Ovary (tissue), 10 donors: ENCODE measurements around the gene IDH3B. TPM values are rescaled to one million over a fixed set of nuclear protein-coding genes. Genes with fewer than 3 reads are reported as not detected.
A peak's percentile ranks its signal among the peaks of the same experiment; 100 is the strongest.

Source experiments
- DNase-seq, 5 donors: peaks; one replicate each; pipeline ENCODE4 v3.0.0-alpha.2; 2019 to 2020
- H3K27ac ChIP-seq, 2 donors: fragments of 200-600 bp; one replicate each; pipeline versions ENCODE4 v1.5.1 to v1.8.0; 2019 to 2022
- H3K27me3 ChIP-seq: fragments of 200-600 bp; one replicate; pipeline ENCODE4 v1.8.0; 2022
- H3K36me3 ChIP-seq: fragments of 200-600 bp; sonication (generic); one replicate; pipeline ENCODE4 v1.5.1; 2019
- H3K4me1 ChIP-seq: one replicate; pipeline ENCODE4 v1.8.1; 2013; ENCODE audit warnings: mild to moderate bottlenecking, moderate library complexity; ENCODE audit not compliant: insufficient read depth
- H3K4me3 ChIP-seq: fragments of 200-600 bp; sonication (generic); one replicate; pipeline ENCODE4 v1.5.1; 2017
- H3K9me3 ChIP-seq, 2 donors: fragments of 200-600 bp in 1 of 2; sonication (generic) in 1 of 2; one replicate each; pipeline versions ENCODE4 v1.5.1 to v1.8.1; 2013 to 2019; ENCODE audit warnings: mild to moderate bottlenecking in 1 of 2, moderate library complexity in 1 of 2
- CTCF ChIP-seq, 3 donors: fragments of 450-650 bp in 2 of 3; fragments of 200-600 bp in 1 of 3; IDR thresholded peaks; one replicate each; pipeline versions ENCODE4 v1.5.1 to v1.8.0; 2016 to 2022; ENCODE audit warnings: antibody characterized with exemption in 3 of 3, mild to moderate bottlenecking in 1 of 3
- EP300 ChIP-seq: sonication (generic); formaldehyde crosslinking; IDR thresholded peaks from one replicate; pipeline ENCODE4 v1.6.1; 2017; ENCODE audit warnings: antibody characterized with exemption
- POLR2A ChIP-seq: fragments of 450-650 bp; IDR thresholded peaks from one replicate; pipeline ENCODE4 v1.6.1; 2017; ENCODE audit warnings: antibody characterized with exemption, mild to moderate bottlenecking, moderate library complexity
- WGBS, 3 donors: extraction: QIAGEN DNeasy Blood & Tissue Kit in 1 of 3; methylation state at CpG; one replicate each; pipeline versions ENCODE4 v1.1.5 to v1.1.7; 2013 to 2017; 5-methylcytosine and 5-hydroxymethylcytosine counted together
- intact Hi-C, 4 donors: fragments of 100-400 bp; cut with DNase I; formaldehyde crosslinking; loops; one replicate each; pipeline versions ENCODE4 v1.11.0 to v1.15.1; 2022 to 2023
- long read RNA-seq, 3 donors: library from polyadenylated mRNA in 2 of 3; unstranded in 2 of 3; transcript quantifications; one replicate each; pipeline ENCODE4 v2.0.0 and lab custom pipeline, GENCODE V29; 2021 to 2026
- polyA plus RNA-seq, 2 donors: library from polyadenylated mRNA; stranded (reverse); fragments of 200-250 nt in 1 of 2; fragments of 350-450 nt in 1 of 2; fragmentation: Illumina TruSeq in 1 of 2; extraction: RNeasy Lipid Tissue Mini Kit (QIAGEN cat#74804) in 1 of 2; gene quantifications; one replicate each; pipeline ENCODE4 v1.2.3, GENCODE V29; 2013 to 2014
- total RNA-seq, 7 donors: library from RNA; depleted of rRNA in 2 of 7; stranded (reverse); fragments of >200 nt in 2 of 7; fragmentation: NEBNext Ultra II Directional in 3 of 7; extraction: Animal tissue kit (Norgen Biotek cat#: 25700) in 3 of 7; gene quantifications; one replicate each; pipeline versions ENCODE4 v1.1.0 to v1.2.4, GENCODE V29; 2016 to 2023
- donor health status: DM: no; HTN: no; CAD: no; lungs with moderate emphysema.
- donor health status: DM: no; HTN: no; CAD: no.
- donor health status: Bipolar disorder and iron deficiency.
- donor health status: DM: yes; HTN: yes; CAD: no.
- donor health status: DM: no; HTN: no; CAD: no.
- donor health status: DM: yes; HTN: yes; CAD: no.

IDH3B gene
- total RNA-seq (10 to 100 TPM; 68.1 to 92.9 (median 85.9) TPM), polyA plus RNA-seq (100 to 1,000 TPM in 1 of 2 donors, 10 to 100 TPM in 1; 85.6 to 105 TPM)
- long read RNA-seq, donor 1, transcript IDH3B-201 (12 exons, 1,545 nt) = major isoform, 358 of 531 reads
- long read RNA-seq, donor 1, transcript IDH3B-206 (13 exons, 1,279 nt) = minor isoform, 59 of 531 reads
- long read RNA-seq, donor 1, partial matches to known transcripts = 17 of 531 reads
- long read RNA-seq, donor 1, other reads (novel, unspliced or antisense) = 94 of 531 reads
- long read RNA-seq, donor 2, transcript IDH3B-201 (12 exons, 1,545 nt) = major isoform, 19 of 22 reads
- long read RNA-seq, donor 2, partial matches to known transcripts = 0 of 22 reads
- long read RNA-seq, donor 2, other reads (novel, unspliced or antisense) = 0 of 22 reads
- long read RNA-seq, donor 3, transcript IDH3B-201 (12 exons, 1,545 nt) = major isoform, 39 of 96 reads
- long read RNA-seq, donor 3, transcript IDH3B-206 (13 exons, 1,279 nt) = minor isoform, 19 of 96 reads
- long read RNA-seq, donor 3, partial matches to known transcripts = 13 of 96 reads
- long read RNA-seq, donor 3, other reads (novel, unspliced or antisense) = 22 of 96 reads

GRCh38 chr20:2663887-2664719 lies at the start of gene IDH3B:
IDH3B (minus strand) TSS chr20:2664216; CDS start chr20:2664188, 28 bp downstream.
- no peaks in the 10 kb centered on the region for H3K27me3 ChIP-seq
- peak; percentile 89 to 95 (median 93) for DNase-seq
- intact Hi-C loops = no loop called here
- H3K27ac ChIP-seq = peak within 1 kb of the TSS; percentile 56 to 91
- H3K36me3 ChIP-seq = no peaks in the 10 kb centered on the region
- WGBS, 3 donors = 6 to 9% (median 8%) methylated on average over 43 to 49 of the region's 49 CpGs
- H3K4me1 ChIP-seq = peaks cover 5% of the 10 kb centered on the region
- peak; percentile 49 for TF ChIP-seq EP300
- TF ChIP-seq POLR2A = peak; percentile 92
- no peak for TF ChIP-seq CTCF (IDR thresholded peaks at IDR 0.05)
- H3K4me3 ChIP-seq = peak within 1 kb of the TSS; percentile 70
- no peaks in the 10 kb centered on the region for H3K9me3 ChIP-seq

GRCh38 chr20:2713285-2713684 lies 49.3 kb upstream of the IDH3B start:
- Histone ChIP-seq H3K36me3 (no peaks in the 10 kb centered on the region), H3K27me3 (no peaks in the 10 kb centered on the region), H3K4me1 (no peaks in the 10 kb centered on the region), H3K4me3 (no peak overlapping the region), H3K9me3 (no peaks in the 10 kb centered on the region), H3K27ac (no peak overlapping the region)
- WGBS, 3 donors = 43 to 47% (median 46%) methylated on average over 3 of the region's 3 CpGs
- no peak for DNase-seq
- no peak for TF ChIP-seq CTCF (IDR thresholded peaks at IDR 0.05)
- TF ChIP-seq EP300 = no peak
- TF ChIP-seq POLR2A = no peak
- intact Hi-C loops = no loop called here

DNA sequence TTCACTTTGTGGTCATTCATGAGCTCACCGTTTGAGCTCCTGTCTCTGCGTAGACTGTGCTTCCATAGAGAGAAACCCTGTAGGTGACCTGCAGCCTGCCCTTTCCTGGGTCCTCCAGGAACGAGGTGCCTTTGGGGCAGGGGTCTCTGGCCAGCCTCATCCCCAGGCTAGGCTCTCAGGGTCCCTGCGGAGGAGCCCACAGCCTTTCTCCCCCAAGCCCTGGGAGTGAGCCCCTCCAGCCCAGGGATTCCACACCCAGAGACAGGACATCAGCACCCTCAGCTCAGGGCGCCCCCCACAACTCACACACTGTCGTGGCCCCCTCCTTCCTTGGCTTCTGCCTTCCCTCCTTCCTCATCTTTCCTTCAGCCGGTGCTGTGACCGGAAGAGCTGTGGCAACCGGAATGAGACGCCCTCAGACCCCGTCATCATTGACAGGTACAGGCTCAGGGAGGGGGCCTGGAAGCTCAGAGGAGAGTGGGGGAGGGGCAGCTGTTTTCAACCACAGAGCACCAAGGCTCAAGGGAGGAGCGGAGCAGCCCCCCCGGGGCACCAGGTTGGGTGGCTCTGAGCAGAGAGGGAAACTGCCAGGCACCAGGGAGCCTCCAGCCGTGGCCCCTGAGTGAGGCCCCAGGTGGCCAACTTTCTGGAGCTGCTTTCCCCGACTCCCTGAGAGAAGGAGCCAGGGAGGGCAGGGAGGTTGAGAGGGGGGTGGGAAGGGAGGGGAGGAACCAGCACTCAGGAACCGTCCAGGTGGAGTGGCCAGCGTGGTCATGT lies 45.4 kb upstream of the IDH3B start:
- no peak overlapping the region for H3K4me3 ChIP-seq
- H3K27me3 ChIP-seq = no peaks in the 10 kb centered on the region
- no peak overlapping the region for H3K27ac ChIP-seq
- H3K4me1 ChIP-seq = no peaks in the 10 kb centered on the region
- 73 to 78% (median 74%) methylated on average over 17 of the region's 17 CpGs for WGBS, 3 donors
- intact Hi-C loops = no loop called here
- DNase-seq = no peak
- TF ChIP-seq CTCF (IDR thresholded peaks at IDR 0.05) (no peak), EP300 (no peak), POLR2A (no peak)
- no peaks in the 10 kb centered on the region for H3K9me3 ChIP-seq
- H3K36me3 ChIP-seq = no peaks in the 10 kb centered on the region

DNA sequence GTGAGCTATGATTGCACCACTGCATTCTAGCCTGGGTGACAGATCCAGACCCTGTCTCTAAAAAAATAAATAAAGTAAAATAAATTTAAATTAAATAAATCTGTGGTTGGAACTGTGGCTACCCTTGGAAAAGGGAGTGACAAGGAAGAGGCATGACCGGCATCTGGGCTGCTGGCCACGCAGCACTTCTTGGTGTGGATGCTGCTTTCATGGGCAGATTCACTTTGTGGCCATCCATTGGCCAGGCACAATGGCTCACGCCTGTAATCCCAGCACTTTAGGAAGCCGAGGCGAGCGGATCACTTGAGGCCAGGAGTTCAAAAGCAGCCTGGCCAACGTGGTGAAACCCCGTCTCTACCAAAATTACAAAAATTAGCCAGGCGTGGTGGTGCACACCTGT lies 44.6 kb upstream of the IDH3B start:
- no peaks in the 10 kb centered on the region for H3K36me3 ChIP-seq
- H3K27me3 ChIP-seq = no peaks in the 10 kb centered on the region
- intact Hi-C loops = no loop called here
- no peak overlapping the region for H3K27ac ChIP-seq
- WGBS, 3 donors = 88 to 94% (median 90%) methylated on average over 9 of the region's 9 CpGs
- H3K9me3 ChIP-seq = no peaks in the 10 kb centered on the region
- no peak for TF ChIP-seq POLR2A
- TF ChIP-seq CTCF (IDR thresholded peaks at IDR 0.05) = no peak
- no peak overlapping the region for H3K4me3 ChIP-seq
- H3K4me1 ChIP-seq = no peaks in the 10 kb centered on the region
- no peak for DNase-seq
